Measurements from ENCODE around the gene PSRC1.

Gene PSRC1

DNA sequence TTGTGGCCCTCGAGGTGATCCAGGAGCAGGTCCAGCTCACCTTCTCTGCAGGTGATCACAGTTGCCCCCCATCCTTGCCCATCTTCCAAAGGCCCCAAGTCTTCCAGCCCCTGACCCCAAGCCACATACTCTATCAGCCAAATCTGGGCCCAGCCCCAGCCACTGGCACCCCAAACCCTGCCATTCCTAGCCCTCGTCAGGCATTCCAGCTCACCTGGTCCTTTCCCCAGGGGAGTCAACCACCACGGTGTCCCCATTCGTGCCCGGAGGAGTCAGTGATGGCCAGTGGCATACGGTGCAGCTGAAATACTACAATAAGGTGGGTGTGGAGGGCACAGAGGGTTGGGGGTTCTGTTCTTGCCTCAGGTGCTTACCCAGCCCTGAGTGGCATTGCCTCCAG, 21.4 kb downstream of the PSRC1 start:
- DNase-seq (ENCODE audit: low read depth): no peak
- TF ChIP-seq CTCF (IDR thresholded peaks at IDR 0.05; ENCODE audit: low read depth, low read length, missing control alignments): no peak
- H3K4me3 ChIP-seq (ENCODE audit: low read depth, low read length): no peak overlapping the region

DNA sequence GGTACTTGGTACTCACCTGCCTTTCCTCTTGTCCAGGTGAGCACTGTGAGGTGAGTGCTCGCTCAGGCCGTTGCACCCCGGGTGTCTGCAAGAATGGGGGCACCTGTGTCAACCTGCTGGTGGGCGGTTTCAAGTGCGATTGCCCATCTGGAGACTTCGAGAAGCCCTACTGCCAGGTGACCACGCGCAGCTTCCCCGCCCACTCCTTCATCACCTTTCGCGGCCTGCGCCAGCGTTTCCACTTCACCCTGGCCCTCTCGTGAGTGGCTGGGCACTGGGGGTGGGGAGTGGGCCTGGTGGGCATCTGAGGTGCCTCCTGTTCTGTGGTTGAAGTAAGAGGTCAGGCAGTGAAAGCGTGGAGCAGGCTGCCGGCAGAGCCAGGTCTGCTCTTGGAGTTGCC, 21.9 kb downstream of the PSRC1 start:
- no peak for TF ChIP-seq CTCF (IDR thresholded peaks at IDR 0.05; ENCODE audit: low read depth, low read length, missing control alignments)
- DNase-seq (ENCODE audit: low read depth): no peak
- H3K4me3 ChIP-seq (ENCODE audit: low read depth, low read length): no peak overlapping the region

GRCh38 chr1:109259674-109260557, 23.0 kb downstream of the PSRC1 start:
- no peak for DNase-seq (ENCODE audit: low read depth)
- no peak overlapping the region for H3K4me3 ChIP-seq (ENCODE audit: low read depth, low read length)
- no peak for TF ChIP-seq CTCF (IDR thresholded peaks at IDR 0.05; ENCODE audit: low read depth, low read length, missing control alignments)

- no peak overlapping the region for H3K4me3 ChIP-seq (ENCODE audit: low read depth, low read length)
- no peak for TF ChIP-seq CTCF (IDR thresholded peaks at IDR 0.05; ENCODE audit: low read depth, low read length, missing control alignments)
- no peak for DNase-seq (ENCODE audit: low read depth)
Observed at GRCh38 chr1:109258481-109259466, 24.2 kb downstream of the PSRC1 start.

DNA sequence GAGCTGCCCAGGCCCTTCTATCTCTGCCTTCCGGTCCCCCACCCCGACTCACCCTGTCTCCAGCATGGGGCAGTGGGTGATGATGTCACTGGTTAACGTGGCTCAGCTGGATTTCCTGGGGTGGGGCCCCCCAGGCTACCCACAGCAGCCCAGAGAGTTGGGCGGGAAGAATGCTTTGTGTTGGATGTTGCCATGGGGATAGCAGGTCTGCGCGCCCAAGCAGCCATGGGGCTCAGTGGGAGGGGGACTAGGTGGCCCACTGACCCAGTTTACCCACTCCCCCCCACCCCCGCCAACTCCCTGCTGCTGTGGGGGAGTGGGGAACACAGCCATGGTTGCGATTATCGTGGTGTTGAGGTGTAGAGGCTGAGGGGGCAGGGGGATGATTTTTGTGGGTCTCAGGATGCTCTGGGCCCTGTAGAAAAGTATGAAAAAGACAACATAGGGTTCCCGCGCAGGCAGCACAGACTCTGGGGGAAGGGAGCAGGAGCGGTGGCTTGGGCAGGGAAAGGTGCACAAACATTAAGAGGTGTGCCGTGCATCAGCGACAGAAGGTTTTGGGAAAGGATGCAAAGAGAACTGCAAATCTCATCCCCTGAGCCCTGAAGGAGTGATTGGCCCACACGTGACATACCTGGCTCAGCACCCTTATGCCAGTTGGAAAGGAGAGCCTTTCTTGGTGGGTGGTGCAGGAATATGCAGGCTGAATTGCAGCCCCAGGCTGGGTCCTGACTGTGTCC, 25.1 kb downstream of the PSRC1 start:
- DNase-seq (ENCODE audit: low read depth): no peak
- no peak overlapping the region for H3K4me3 ChIP-seq (ENCODE audit: low read depth, low read length)
- no peak for TF ChIP-seq CTCF (IDR thresholded peaks at IDR 0.05; ENCODE audit: low read depth, low read length, missing control alignments)

GRCh38 chr1:109256971-109257681, 25.8 kb downstream of the PSRC1 start:
- DNase-seq (ENCODE audit: low read depth): no peak
- H3K4me3 ChIP-seq (ENCODE audit: low read depth, low read length): no peak overlapping the region
- no peak for TF ChIP-seq CTCF (IDR thresholded peaks at IDR 0.05; ENCODE audit: low read depth, low read length, missing control alignments)
